DND-41 (cell line): ENCODE results near the gene CCNG2.

Experiments used
- ATAC-seq: fragments of 200-7000 bp; cut with Tn5 transposase; 3 replicates; pipeline ENCODE4 v1.9.1; 2021; ENCODE audit warnings: low read depth; ENCODE audit not compliant: insufficient read depth
- DNase-seq: peaks from one replicate; pipeline ENCODE4 v3.0.0-alpha.2; 2020
- H2AFZ ChIP-seq: 2 replicates; pipeline ENCODE4 v1.6.0; 2012; ENCODE audit warnings: low read depth, low read length
- H3K27ac ChIP-seq: 2 replicates; pipeline ENCODE4 v1.5.1; 2012; ENCODE audit warnings: low read length, inconsistent platforms
- H3K27me3 ChIP-seq: fragments of 200-600 bp; sonication (generic); 2 replicates; pipeline ENCODE4 v1.6.0; 2012; ENCODE audit warnings: low read length, mild to moderate bottlenecking, inconsistent platforms; ENCODE audit not compliant: insufficient read depth, poor library complexity
- H3K36me3 ChIP-seq: 2 replicates; pipeline ENCODE4 v1.5.1; 2012; ENCODE audit warnings: low read length, inconsistent platforms; ENCODE audit not compliant: insufficient read depth
- H3K4me1 ChIP-seq: 2 replicates; pipeline ENCODE4 v1.5.1; 2012; ENCODE audit warnings: mild to moderate bottlenecking, low read length; ENCODE audit not compliant: insufficient read depth
- H3K4me2 ChIP-seq: 2 replicates; pipeline ENCODE4 v1.6.0; 2012; ENCODE audit warnings: mild to moderate bottlenecking, moderate library complexity, low read length, inconsistent platforms; ENCODE audit not compliant: insufficient read depth
- H3K4me3 ChIP-seq, 2 experiments: fragments of 200-600 bp in 1 of 2; shearing (Covaris generic) in 1 of 2; 2 replicates each; pipeline ENCODE4 v1.5.1; 2012 to 2016; ENCODE audit warnings: inconsistent platforms in 2 of 2, low read length in 2 of 2, mild to moderate bottlenecking in 2 of 2, low read depth in 1 of 2, moderate library complexity in 1 of 2
- H3K79me2 ChIP-seq: 2 replicates; pipeline ENCODE4 v1.6.0; 2012; ENCODE audit warnings: low read length, inconsistent platforms; ENCODE audit not compliant: insufficient read depth
- H3K9ac ChIP-seq: 2 replicates; pipeline ENCODE4 v1.6.0; 2012; ENCODE audit warnings: low read depth, mild to moderate bottlenecking, inconsistent platforms, low read length, moderate library complexity
- H3K9me3 ChIP-seq: 2 replicates; pipeline ENCODE4 v1.5.1; 2012; ENCODE audit warnings: low read length, moderate library complexity, mild to moderate bottlenecking, inconsistent platforms; ENCODE audit not compliant: insufficient read depth, severe bottlenecking
- H4K20me1 ChIP-seq: 2 replicates; pipeline ENCODE4 v1.6.0; 2012; ENCODE audit warnings: low read length; ENCODE audit not compliant: insufficient read depth
- CTCF ChIP-seq: IDR thresholded peaks from 2 replicates; pipeline ENCODE4 v1.5.1; 2012; ENCODE audit warnings: borderline replicate concordance, low read length, moderate library complexity, mild to moderate bottlenecking; ENCODE audit not compliant: poor library complexity, severe bottlenecking; ENCODE audit errors: extremely low read depth
- EZH2 ChIP-seq: IDR thresholded peaks from 3 replicates; pipeline ENCODE4 v1.6.1; 2012; ENCODE audit warnings: borderline replicate concordance, low read depth, mild to moderate bottlenecking, moderate library complexity, low read length, inconsistent platforms; ENCODE audit not compliant: severe bottlenecking

CCNG2 gene

DNA sequence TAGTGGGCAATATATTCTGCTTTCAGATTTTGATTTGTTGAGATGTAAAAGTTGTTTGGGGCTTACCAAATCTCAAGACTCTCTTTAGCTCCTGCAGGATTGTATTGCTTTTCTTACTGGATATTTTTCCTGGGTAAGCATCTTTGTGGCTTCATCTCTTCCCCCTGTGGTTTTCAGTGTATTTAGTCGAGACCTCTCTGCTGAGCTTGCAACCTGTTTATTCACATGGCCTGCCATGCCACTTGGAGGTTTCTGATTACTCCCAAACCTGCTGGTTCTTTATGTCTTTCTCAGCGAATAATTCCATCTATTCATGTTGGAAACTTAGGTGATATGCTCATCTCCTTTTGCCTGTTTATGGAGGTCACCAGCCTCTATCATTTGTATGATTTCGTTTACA is 10.9 kb downstream of the CCNG2 start:
- Histone ChIP-seq H3K9ac (no peak overlapping the region), H3K79me2 (peaks cover 5% of the 10 kb centered on the region; the same call in 1 of the 2 replicates), H2AFZ (no peak overlapping the region), H3K27me3 (no peaks in the 10 kb centered on the region), H3K27ac (no peak overlapping the region), H3K4me3 (no peak overlapping the region), H4K20me1 (no peaks in the 10 kb centered on the region), H3K36me3 (peaks cover 68% of the 10 kb centered on the region), H3K4me2 (no peak overlapping the region), H3K9me3 (no peaks in the 10 kb centered on the region), H3K4me1 (0 out of 2 replicates have a peak, but pooled peaks cover 4% of the 10 kb centered on the region)
- no peak for DNase-seq
- ATAC-seq: no peak
- TF ChIP-seq CTCF (no peak), EZH2 (no peak)

DNA sequence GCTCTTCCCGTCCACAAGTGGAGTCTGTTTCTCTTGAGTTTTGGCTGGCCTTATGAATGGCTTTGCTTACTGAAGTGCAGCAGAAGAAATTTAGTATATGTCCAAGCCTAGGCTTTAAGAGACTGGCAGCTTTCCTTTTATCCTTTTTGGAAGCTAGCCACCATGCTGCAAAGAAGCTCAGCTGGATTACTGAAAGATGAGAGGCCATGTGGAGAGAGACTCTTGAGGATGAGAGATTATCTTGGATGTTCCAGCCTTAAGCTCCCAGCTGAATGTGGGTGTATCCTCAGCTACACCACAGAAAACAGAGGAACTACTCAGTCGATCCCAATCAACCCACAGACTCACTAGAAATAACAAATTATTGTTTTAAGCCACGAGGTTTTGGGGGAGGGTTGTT is 12.5 kb downstream of the CCNG2 start:
- TF ChIP-seq EZH2: no peak
- DNase-seq (no peak), ATAC-seq (no peak)
- Histone ChIP-seq H3K36me3 (peaks cover 52% of the 10 kb centered on the region), H3K4me2 (no peak overlapping the region), H2AFZ (no peak overlapping the region), H3K9ac (no peak overlapping the region), H3K9me3 (no peaks in the 10 kb centered on the region), H3K27me3 (no peaks in the 10 kb centered on the region), H3K27ac (no peak overlapping the region), H4K20me1 (no peaks in the 10 kb centered on the region), H3K4me1 (0 out of 2 replicates have a peak, but pooled peaks cover 2% of the 10 kb centered on the region), H3K79me2 (no peaks in the 10 kb centered on the region), H3K4me3 (no peak overlapping the region)

DNA sequence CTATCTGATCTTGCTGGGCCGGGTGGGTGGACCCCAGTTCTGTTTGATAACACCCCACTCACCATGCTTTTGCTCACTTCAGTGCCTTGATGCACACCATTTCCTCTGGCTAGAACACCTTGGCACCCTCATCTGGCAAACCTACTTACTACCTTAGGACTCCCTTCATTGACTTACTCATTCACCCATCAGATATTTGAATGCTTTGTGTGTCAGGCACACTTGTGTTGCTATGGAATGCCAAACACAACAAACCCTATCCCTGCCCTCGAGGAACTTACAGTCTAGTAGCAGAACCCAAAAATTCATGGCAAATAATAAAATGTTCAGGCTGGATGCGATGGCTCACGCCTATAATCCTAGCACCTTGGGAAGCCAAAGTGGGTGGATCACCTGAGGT is 13.9 kb downstream of the CCNG2 start:
- no peak for DNase-seq
- Histone ChIP-seq H3K4me1 (no peaks in the 10 kb centered on the region), H3K27ac (no peak overlapping the region), H3K79me2 (no peaks in the 10 kb centered on the region), H3K4me3 (no peak overlapping the region), H3K9me3 (no peaks in the 10 kb centered on the region), H3K36me3 (peaks cover 38% of the 10 kb centered on the region), H3K27me3 (no peaks in the 10 kb centered on the region), H2AFZ (no peak overlapping the region), H4K20me1 (no peaks in the 10 kb centered on the region), H3K9ac (no peak overlapping the region), H3K4me2 (no peak overlapping the region)
- ATAC-seq: no peak
- TF ChIP-seq EZH2: no peak
- TF ChIP-seq CTCF: no peak

DNA sequence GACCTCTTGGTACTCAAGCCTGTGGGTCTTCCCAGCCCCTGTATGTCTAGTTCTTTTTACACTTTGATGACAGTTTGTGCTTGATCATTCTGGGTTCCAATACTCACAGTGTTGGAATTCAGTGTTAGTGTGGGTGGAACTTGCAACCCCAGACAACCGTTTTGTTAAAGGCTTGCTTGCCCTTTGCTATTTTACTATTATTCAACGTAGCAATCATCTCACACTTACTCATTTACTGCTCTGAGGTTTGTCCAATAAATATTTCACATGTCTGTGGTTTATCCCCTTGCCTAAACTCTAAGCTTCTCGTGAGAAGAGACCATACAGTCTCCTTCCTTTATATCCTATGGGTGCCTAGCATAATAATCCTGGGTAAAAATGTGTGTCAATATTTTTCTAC is 15.3 kb downstream of the CCNG2 start:
- H3K4me2 ChIP-seq: no peak overlapping the region
- no peak overlapping the region for H3K27ac ChIP-seq
- no peaks in the 10 kb centered on the region for H3K4me1 ChIP-seq
- H3K36me3 ChIP-seq: peaks cover 24% of the 10 kb centered on the region
- no peak overlapping the region for H3K9ac ChIP-seq
- DNase-seq (no peak), ATAC-seq (no peak)
- no peak overlapping the region for H3K4me3 ChIP-seq
- H4K20me1 ChIP-seq: no peaks in the 10 kb centered on the region
- no peaks in the 10 kb centered on the region for H3K9me3 ChIP-seq
- no peaks in the 10 kb centered on the region for H3K79me2 ChIP-seq
- TF ChIP-seq CTCF (no peak), EZH2 (no peak)
- H3K27me3 ChIP-seq: no peaks in the 10 kb centered on the region
- no peak overlapping the region for H2AFZ ChIP-seq
